NCI-H82 (cell line): Measurements from ENCODE around the gene STXBP6.

Experiments
- DNase-seq: peaks from one replicate; lab custom pipeline; 2025; lab: John Stamatoyannopoulos, UW

STXBP6 gene

DNA sequence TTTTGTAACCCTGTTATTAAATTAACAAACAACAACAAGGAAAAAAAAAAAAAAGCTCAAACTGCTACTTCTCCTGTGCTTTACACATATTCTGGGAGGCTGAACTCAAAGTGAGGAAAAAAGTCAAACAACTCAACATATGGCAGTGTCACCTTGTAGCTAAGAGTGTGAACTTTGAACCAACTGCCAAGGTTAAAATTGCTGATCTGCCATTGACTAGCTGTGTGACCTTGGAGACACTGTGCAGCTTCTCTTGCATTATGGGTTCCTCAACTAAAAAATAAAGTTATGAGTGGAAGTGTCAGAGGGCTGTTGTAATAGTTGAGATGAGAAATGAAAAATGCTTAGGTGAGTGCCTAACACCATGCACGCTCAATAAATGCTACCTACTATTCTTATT is 34.2 kb downstream of the STXBP6 start:
- DNase-seq, result no peak

DNA sequence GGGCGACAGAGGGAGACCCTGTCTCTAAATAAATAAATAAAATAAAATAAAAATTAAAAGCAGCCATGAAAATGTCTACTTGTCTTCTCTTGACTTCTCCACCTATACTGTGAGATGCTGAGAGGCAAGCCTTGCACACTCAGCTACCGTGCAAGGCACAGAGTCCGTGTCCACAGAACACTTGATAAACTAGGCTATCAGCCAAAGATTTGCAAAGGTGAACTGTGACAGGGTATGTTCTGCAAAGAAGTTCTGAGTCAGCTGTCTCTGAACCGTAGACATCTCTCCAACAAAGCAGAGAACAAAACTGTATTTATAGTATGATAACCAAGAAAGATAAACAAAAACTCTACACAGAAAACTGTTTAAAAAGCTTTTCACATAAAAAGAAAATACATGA is 35.5 kb downstream of the STXBP6 start:
- DNase-seq, result no peak

GRCh38 chr14:25011095-25011494 is 38.9 kb downstream of the STXBP6 start:
- no peak for DNase-seq

DNA sequence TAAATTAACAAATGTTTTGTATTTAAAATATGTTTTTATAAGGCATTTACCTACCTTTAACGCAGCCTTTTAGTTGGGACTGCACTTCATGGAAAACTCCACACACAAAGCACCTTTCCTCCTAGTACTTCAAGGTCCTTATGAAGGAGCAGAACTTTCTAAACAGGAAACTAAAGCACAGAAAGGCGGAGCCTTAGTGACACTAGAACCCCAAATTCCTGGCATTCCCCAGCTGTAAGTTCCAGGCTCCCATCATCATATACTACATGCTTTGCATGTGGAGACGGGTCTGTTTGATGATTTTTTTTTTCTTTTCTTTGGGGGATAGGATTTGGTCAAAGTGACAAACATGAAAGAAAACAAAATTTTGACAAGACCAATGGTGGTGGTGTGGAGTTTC is 39.5 kb downstream of the STXBP6 start:
- no peak for DNase-seq

DNA sequence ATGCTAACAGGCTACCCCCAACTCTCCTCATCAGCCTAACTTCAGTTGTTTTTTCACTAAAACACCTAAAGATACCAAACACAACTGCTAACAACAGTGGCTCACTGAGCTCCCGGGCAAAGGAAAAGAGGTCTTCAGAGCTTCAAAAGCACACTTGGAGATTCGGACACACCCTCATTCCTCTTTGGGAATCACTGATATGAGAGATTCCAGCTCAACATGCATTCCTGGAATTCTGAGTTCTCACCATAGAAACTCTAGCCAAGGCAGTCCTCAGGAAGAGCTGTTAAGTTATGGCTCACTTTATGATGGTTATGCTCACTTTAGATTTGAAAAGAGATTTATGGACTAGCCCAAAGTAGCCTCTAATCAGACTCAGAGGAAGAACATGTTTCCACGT is 40.1 kb downstream of the STXBP6 start:
- no peak for DNase-seq

GRCh38 chr14:25007832-25008231 is 42.1 kb downstream of the STXBP6 start:
- DNase-seq, result no peak

- no peak for DNase-seq
Observed at GRCh38 chr14:25006961-25007795, 42.8 kb downstream of the STXBP6 start.

DNA sequence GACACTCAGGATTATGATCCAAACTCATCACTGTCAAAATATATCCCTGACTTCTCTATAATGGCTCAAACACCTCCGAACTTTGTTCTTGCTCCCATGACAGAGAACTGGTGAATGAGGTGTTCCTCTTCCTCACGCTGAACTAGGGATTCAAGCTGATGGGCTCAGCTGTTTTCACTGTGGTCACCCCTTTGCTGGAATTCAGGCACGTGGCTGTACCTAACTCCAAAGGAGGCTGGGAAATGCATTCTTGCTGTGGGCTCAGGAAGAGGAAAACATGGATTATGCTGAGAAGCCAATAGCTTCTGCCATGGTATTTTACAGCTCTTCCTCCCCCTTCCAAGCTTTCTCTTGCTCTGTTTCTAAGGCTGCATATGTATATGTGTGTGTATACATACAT is 43.9 kb downstream of the STXBP6 start:
- DNase-seq, result no peak

DNA sequence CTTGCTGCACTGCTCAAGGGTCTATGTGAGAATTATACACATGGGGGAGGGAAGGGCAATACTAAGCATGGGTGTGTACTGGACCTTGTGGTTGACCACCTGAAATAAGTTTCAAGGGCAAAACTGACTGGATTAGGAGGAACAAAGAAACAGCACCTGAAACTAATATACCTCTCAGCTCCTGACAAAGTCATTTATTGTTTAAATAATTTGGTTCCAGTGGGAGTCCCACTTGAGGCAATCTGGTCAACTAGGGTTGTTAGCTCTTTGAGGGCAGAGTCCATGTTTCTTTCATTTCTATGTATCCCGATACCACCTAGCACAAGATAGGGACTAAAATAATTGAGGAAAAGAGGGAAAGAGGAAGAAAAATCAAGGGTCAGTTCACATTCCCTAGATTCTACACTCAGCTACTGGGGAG is 45.5 kb downstream of the STXBP6 start:
- no peak for DNase-seq

- no peak for DNase-seq
Observed at GRCh38 chr14:25003537-25003936, 46.4 kb downstream of the STXBP6 start.

- no peak for DNase-seq
Observed at GRCh38 chr14:25001601-25002000, 48.3 kb downstream of the STXBP6 start.

DNA sequence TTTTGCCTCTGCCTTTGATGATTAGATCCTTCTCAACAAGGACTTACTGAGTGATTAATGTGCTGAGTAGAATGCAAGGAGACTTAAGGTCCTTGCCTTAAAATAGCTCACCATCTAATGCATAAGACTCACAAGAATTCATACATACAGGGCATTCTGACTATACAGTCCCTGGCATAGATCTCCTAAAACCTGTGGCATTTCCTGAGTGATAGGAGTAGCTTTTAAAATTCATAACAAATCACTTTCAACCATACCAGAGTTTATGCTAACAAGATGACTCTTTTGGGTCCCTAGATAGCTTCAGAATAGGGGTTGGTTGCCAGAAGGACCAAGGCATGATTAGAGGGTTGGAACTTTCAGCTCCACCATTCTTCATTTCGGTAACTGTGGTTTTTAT is 48.8 kb downstream of the STXBP6 start:
- no peak for DNase-seq

GRCh38 chr14:24999157-24999556 is 50.8 kb downstream of the STXBP6 start:
- no peak for DNase-seq

GRCh38 chr14:24996930-24997725 is 52.8 kb downstream of the STXBP6 start:
- no peak for DNase-seq

GRCh38 chr14:24995016-24995415 is 54.9 kb downstream of the STXBP6 start:
- DNase-seq, result no peak

DNA sequence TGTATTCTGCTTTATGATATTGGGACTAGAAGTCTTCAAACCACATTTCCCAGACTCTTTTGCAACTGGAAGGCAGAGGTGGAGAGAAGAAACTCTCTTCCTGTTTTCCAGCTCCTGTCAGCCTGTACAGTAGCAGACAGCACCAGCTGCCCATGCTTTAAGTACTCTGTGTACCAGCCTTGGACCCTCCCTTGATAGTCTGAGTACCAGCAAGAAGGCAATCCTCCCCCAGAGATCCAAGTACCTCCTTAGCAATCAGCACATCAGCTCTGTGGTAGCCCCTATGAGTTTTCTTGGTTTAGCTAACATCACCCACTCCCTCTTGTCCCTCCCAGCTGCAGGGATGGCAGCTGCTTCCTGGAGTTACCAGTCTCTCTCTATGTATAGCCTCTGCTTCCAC is 56.3 kb downstream of the STXBP6 start:
- DNase-seq, result no peak

DNA sequence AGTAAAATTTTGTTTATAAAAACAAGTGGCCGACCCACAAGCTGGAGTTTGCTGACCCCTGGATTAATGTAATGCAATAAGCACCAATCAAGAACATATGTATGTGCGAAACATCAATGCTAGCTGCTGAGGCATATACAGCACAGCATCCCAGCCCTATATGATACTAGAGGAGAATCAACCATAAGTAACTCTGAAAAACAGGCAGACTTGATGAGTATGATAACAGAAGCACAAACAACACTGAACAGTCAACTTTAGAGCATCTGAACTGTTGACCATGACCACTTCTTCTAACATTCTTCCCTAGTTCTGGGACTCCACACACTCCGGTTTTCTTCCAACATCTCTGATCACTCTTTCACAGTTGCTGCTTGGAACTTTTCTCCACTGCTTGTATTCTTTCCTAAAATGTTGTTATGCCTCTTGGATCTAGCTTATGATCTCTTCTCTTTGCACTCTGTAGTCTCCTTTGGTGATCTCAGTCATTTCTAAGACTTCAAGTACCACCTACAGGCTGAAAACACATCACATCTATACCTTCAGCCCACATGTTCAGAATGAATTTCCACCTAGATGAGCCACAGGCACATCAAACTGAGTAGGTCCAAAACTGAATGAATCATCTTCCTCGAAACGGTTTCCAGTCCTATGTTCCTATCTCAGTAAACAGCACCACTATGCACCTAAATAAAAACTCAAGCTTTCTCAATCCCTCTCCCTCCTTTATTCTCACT is 57.2 kb downstream of the STXBP6 start:
- no peak for DNase-seq

- DNase-seq, result no peak
Observed at GRCh38 chr14:24991821-24992220, 58.1 kb downstream of the STXBP6 start.

GRCh38 chr14:24991288-24991687 is 58.7 kb downstream of the STXBP6 start:
- DNase-seq, result no peak

DNA sequence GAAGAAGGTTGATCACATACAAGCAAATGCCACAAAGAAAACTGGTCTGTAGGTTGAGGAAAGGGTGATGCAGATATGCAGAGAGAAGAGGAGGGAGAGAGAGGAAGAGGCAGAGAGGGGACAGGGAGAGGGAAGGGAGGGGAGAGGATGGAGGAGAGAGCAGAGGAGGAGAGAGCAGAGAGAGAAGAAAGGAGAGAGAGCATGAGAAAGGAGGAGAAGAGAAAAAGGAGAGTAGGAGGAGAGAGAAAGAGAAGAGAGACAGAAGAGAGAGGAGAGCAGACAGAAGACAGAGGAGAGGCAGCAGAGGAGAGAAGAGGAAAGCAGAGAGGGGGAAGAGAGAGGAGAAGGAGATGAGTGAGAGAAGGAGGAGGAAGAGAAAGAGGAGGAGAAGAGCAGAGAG is 59.2 kb downstream of the STXBP6 start:
- no peak for DNase-seq

DNA sequence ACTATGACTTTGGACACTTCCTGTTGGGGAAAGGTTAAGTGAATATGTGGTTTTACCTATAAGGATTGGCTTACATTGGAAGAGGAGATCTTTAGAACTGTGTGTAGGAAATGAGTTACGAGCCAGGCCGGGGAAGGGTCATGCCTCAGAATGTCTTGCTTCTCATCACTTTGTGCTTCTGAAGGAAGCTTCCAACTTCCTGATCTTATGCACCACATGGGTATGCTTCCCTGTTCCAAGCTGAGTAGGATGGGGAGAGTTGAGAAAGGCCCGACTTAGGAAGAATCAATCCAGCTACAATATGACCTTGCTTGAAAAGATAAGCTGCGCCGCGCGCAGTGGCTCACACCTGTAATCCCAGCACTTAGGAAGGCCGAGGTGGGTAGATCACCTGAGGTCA is 59.9 kb downstream of the STXBP6 start:
- DNase-seq, result no peak

DNA sequence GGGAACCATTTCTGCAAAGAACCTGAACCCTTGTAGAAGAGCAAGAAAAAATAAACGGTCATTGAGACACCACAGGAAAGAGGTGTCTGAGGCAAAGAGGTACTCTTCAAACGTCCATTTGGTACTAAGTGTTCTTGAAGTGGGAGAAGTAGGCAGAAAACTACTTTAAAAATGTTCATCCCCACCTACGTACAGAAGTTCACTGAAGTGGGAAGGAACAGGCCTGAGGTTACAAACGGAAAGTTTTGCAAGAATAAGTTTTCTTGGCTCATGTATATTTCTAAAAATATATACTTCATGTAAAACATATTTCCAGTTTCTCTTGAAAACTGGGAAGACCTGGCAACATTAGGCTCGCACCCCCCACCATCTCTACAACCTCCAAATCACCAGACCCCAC is 61.2 kb downstream of the STXBP6 start:
- DNase-seq, result no peak
